Inferior parietal cortex (tissue), 1 donor: Measurements from ENCODE around the gene LCE3E.

Experiments used
- DNase-seq: peaks from one replicate; pipeline ENCODE4 v3.0.0-alpha.2; 2016; ENCODE audit errors: extremely low spot score

LCE3E gene

DNA sequence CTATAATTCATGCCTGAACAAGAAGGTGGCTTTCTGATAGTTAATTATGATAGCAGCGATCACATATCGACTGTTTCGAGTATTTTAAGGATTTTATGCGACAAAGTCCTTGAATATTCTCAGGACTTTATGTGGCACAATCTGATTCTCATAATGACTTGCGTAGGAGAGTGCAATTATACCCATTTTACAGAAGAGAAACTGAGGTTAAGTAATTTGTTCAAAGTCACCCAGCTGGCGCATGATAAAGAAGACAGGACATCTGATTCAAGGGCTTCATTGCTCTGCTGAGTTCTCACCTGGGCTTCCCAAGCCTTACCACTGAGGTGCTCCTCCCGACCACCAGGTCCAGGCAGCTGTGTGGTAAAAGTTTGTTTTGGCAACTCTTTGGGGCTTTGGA lies 50.5 kb downstream of the LCE3E start:
- DNase-seq = no peak
